HEK293 (cell line): ENCODE data around the gene RSU1.

ENCODE experiments used
- CTCF ChIP-seq: fragments of 450-650 bp; formaldehyde crosslinking; IDR thresholded peaks from 2 replicates; pipeline ENCODE4 v1.5.1; 2016; ENCODE audit warnings: missing biosample characterization, missing genetic modification characterization
- KLF1 ChIP-seq: fragments of 450-650 bp; formaldehyde crosslinking; IDR thresholded peaks from 2 replicates; pipeline ENCODE4 v1.5.1; 2016; ENCODE audit warnings: missing biosample characterization, missing genetic modification characterization
- YY1 ChIP-seq: fragments of 450-650 bp; formaldehyde crosslinking; IDR thresholded peaks from 2 replicates; pipeline ENCODE4 v1.5.1; 2018; ENCODE audit warnings: missing biosample characterization, missing genetic modification characterization
- ZNF133 ChIP-seq: fragments of 450-650 bp; formaldehyde crosslinking; IDR thresholded peaks from 2 replicates; pipeline ENCODE4 v1.5.1; 2016; ENCODE audit warnings: missing biosample characterization, missing genetic modification characterization
- ZNF670 ChIP-seq: fragments of 450-650 bp; formaldehyde crosslinking; IDR thresholded peaks from 2 replicates; pipeline ENCODE4 v1.5.1; 2016; ENCODE audit warnings: missing biosample characterization, missing genetic modification characterization, low read depth
- TF ChIP-seq, protein P1 (sequence below): fragments of 450-650 bp; formaldehyde crosslinking; IDR thresholded peaks from 2 replicates; pipeline ENCODE4 v1.5.1; 2016; ENCODE audit warnings: missing biosample characterization, missing genetic modification characterization
- TF ChIP-seq, protein P2 (sequence below): fragments of 450-650 bp; formaldehyde crosslinking; IDR thresholded peaks from 2 replicates; pipeline ENCODE4 v1.5.1; 2016; ENCODE audit warnings: missing biosample characterization, missing genetic modification characterization

DNA sequence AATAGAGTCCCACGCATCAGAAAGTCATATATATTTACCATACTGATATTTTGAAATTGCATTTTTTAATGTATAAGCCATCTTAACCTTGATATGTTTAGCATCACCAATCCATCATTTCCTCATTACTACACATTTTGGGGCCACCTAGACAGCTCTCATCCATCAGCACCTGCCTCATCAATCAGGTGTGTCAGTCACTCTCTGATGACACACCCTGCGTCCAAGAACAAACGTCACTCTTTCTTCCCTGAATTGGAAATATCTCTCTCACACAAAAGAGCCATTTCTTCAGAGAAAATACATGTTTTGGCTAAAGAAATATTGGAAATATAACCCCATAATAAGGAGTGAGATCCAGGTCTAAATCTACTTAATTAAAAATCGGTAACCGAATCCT lies 38.9 kb upstream of the RSU1 start:
- TF ChIP-seq CTCF (tag by site-specific recombination) (no peak), YY1 (tag by site-specific recombination) (no peak), KLF1 (tag by site-specific recombination) (no peak), ZNF670 (tag by site-specific recombination) (no peak), ZNF133 (tag by site-specific recombination) (no peak)
- TF ChIP-seq, protein P1, sequence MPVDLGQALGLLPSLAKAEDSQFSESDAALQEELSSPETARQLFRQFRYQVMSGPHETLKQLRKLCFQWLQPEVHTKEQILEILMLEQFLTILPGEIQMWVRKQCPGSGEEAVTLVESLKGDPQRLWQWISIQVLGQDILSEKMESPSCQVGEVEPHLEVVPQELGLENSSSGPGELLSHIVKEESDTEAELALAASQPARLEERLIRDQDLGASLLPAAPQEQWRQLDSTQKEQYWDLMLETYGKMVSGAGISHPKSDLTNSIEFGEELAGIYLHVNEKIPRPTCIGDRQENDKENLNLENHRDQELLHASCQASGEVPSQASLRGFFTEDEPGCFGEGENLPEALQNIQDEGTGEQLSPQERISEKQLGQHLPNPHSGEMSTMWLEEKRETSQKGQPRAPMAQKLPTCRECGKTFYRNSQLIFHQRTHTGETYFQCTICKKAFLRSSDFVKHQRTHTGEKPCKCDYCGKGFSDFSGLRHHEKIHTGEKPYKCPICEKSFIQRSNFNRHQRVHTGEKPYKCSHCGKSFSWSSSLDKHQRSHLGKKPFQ (tag by site-specific recombination) = no peak
- TF ChIP-seq, protein P2, sequence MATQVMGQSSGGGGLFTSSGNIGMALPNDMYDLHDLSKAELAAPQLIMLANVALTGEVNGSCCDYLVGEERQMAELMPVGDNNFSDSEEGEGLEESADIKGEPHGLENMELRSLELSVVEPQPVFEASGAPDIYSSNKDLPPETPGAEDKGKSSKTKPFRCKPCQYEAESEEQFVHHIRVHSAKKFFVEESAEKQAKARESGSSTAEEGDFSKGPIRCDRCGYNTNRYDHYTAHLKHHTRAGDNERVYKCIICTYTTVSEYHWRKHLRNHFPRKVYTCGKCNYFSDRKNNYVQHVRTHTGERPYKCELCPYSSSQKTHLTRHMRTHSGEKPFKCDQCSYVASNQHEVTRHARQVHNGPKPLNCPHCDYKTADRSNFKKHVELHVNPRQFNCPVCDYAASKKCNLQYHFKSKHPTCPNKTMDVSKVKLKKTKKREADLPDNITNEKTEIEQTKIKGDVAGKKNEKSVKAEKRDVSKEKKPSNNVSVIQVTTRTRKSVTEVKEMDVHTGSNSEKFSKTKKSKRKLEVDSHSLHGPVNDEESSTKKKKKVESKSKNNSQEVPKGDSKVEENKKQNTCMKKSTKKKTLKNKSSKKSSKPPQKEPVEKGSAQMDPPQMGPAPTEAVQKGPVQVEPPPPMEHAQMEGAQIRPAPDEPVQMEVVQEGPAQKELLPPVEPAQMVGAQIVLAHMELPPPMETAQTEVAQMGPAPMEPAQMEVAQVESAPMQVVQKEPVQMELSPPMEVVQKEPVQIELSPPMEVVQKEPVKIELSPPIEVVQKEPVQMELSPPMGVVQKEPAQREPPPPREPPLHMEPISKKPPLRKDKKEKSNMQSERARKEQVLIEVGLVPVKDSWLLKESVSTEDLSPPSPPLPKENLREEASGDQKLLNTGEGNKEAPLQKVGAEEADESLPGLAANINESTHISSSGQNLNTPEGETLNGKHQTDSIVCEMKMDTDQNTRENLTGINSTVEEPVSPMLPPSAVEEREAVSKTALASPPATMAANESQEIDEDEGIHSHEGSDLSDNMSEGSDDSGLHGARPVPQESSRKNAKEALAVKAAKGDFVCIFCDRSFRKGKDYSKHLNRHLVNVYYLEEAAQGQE (tag by site-specific recombination) = no peak
